ENCODE measurements around the gene TET2. TPM values are rescaled to one million over a fixed set of nuclear protein-coding genes. Genes with fewer than 3 reads are reported as not detected.

Gene TET2
- total and polyA plus RNA-seq, 4 donors, result 14.0 to 32.9 (median 23.4) TPM

GRCh38 chr4:105120626-105121025 is 26.1 kb upstream of the TET2 start:
- Histone ChIP-seq H3K9me3 (ENCODE audit: control insufficient read depth, insufficient read depth, low read length) (no peaks in the 10 kb centered on the region), H3K27me3 (ENCODE audit: control insufficient read depth, insufficient read depth, low read length) (no peaks in the 10 kb centered on the region), H3K27ac (ENCODE audit: low read depth, low read length) (no peak overlapping the region), H3K4me1 (ENCODE audit: control insufficient read depth, insufficient read depth, low read length) (no peaks in the 10 kb centered on the region), H3K36me3 (ENCODE audit: control insufficient read depth, insufficient read depth, low read length) (no peaks in the 10 kb centered on the region), H3K4me3 (ENCODE audit: low read depth, low read length) (no peak overlapping the region)
- DNase-seq (ENCODE audit: low read depth in 4 of 6, low spot score in 6 of 6), result no peak

GRCh38 chr4:105122350-105122749 is 24.3 kb upstream of the TET2 start:
- Histone ChIP-seq H3K4me3 (ENCODE audit: low read depth, low read length) (no peak overlapping the region), H3K27ac (ENCODE audit: low read depth, low read length) (no peak overlapping the region), H3K9me3 (ENCODE audit: control insufficient read depth, insufficient read depth, low read length) (no peaks in the 10 kb centered on the region), H3K4me1 (ENCODE audit: control insufficient read depth, insufficient read depth, low read length) (no peaks in the 10 kb centered on the region), H3K36me3 (ENCODE audit: control insufficient read depth, insufficient read depth, low read length) (no peaks in the 10 kb centered on the region), H3K27me3 (ENCODE audit: control insufficient read depth, insufficient read depth, low read length) (no peaks in the 10 kb centered on the region)
- no peak for DNase-seq (ENCODE audit: low read depth in 4 of 6, low spot score in 6 of 6)
- WGBS (ENCODE audit: insufficient coverage), result 89% methylated on average over 4 of the region's 4 CpGs

GRCh38 chr4:105126311-105127169 is 20.1 kb upstream of the TET2 start:
- no peaks in the 10 kb centered on the region for H3K9me3 ChIP-seq (ENCODE audit: control insufficient read depth, insufficient read depth, low read length)
- no CpG with 5 or more reads among the region's 3 CpGs for WGBS (ENCODE audit: insufficient coverage)
- no peaks in the 10 kb centered on the region for H3K27me3 ChIP-seq (ENCODE audit: control insufficient read depth, insufficient read depth, low read length)
- no peak overlapping the region for H3K4me3 ChIP-seq (ENCODE audit: low read depth, low read length)
- no peaks in the 10 kb centered on the region for H3K36me3 ChIP-seq (ENCODE audit: control insufficient read depth, insufficient read depth, low read length)
- DNase-seq (ENCODE audit: low read depth in 4 of 6, low spot score in 6 of 6), result no peak
- no peaks in the 10 kb centered on the region for H3K4me1 ChIP-seq (ENCODE audit: control insufficient read depth, insufficient read depth, low read length)
- no peak overlapping the region for H3K27ac ChIP-seq (ENCODE audit: low read depth, low read length)

DNA sequence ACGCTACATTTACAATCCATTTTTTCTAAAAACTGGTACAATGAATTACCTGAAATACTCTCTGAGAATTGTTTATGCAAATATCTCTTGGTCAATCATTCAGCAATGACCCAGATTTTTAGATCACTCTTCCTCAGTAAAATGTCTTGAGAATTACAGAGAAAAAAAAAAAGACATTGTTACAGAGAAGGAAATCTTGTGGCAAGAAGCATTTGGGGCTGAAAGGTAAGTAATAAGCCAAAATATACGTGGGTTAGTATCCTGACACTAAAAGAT is 19.6 kb upstream of the TET2 start:
- Histone ChIP-seq H3K27ac (ENCODE audit: low read depth, low read length) (no peak overlapping the region), H3K36me3 (ENCODE audit: control insufficient read depth, insufficient read depth, low read length) (no peaks in the 10 kb centered on the region), H3K9me3 (ENCODE audit: control insufficient read depth, insufficient read depth, low read length) (no peaks in the 10 kb centered on the region), H3K27me3 (ENCODE audit: control insufficient read depth, insufficient read depth, low read length) (no peaks in the 10 kb centered on the region), H3K4me1 (ENCODE audit: control insufficient read depth, insufficient read depth, low read length) (no peaks in the 10 kb centered on the region), H3K4me3 (ENCODE audit: low read depth, low read length) (no peak overlapping the region)
- WGBS (ENCODE audit: insufficient coverage), result 100% methylated on average over 1 of the region's 2 CpGs
- DNase-seq (ENCODE audit: low read depth in 4 of 6, low spot score in 6 of 6), result no peak

GRCh38 chr4:105128208-105128607 is 18.5 kb upstream of the TET2 start:
- Histone ChIP-seq H3K4me1 (ENCODE audit: control insufficient read depth, insufficient read depth, low read length) (no peaks in the 10 kb centered on the region), H3K27ac (ENCODE audit: low read depth, low read length) (no peak overlapping the region), H3K27me3 (ENCODE audit: control insufficient read depth, insufficient read depth, low read length) (no peaks in the 10 kb centered on the region), H3K36me3 (ENCODE audit: control insufficient read depth, insufficient read depth, low read length) (no peaks in the 10 kb centered on the region), H3K9me3 (ENCODE audit: control insufficient read depth, insufficient read depth, low read length) (no peaks in the 10 kb centered on the region), H3K4me3 (ENCODE audit: low read depth, low read length) (no peak overlapping the region)
- no peak for DNase-seq (ENCODE audit: low read depth in 4 of 6, low spot score in 6 of 6)
- no CpG with 5 or more reads among the region's 1 CpG for WGBS (ENCODE audit: insufficient coverage)

DNA sequence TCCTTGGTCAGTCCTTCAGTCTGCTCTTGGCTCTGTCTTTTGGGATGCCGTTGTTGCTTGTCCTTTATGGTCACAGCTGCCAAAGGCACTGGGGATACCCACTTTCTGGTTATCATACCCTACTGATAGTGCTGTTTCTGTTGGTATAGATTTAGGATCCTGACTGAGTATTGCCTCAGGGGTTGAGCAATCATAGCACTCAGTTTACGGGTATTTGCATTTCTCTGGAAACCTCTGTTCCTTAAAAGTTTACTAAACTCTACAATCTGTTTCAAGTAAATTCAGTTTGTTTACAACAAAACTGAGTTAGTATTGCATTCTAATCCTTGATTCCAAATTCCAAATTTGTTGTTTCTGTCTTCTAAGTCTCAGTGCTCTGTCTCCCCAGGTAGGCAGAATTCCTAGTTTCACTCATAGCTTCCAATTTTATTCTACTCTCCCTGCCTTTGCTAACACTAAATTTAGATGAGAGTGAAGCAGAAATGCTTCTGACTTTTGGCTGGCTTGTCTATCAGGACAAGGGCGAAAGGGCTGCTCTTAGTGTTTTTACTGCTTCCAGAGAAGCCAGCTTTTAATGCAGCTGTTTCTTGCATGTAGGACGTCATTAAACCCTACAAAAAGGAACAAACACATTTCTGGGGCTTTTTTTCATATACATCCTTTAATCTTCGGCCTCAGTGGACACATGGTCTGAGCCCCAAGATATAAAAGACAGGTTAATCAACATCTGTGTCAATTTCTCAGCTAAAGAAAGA is 17.2 kb upstream of the TET2 start:
- Histone ChIP-seq H3K27me3 (ENCODE audit: control insufficient read depth, insufficient read depth, low read length) (no peaks in the 10 kb centered on the region), H3K4me3 (ENCODE audit: low read depth, low read length) (no peak overlapping the region), H3K9me3 (ENCODE audit: control insufficient read depth, insufficient read depth, low read length) (no peaks in the 10 kb centered on the region), H3K4me1 (ENCODE audit: control insufficient read depth, insufficient read depth, low read length) (no peaks in the 10 kb centered on the region), H3K36me3 (ENCODE audit: control insufficient read depth, insufficient read depth, low read length) (no peaks in the 10 kb centered on the region), H3K27ac (ENCODE audit: low read depth, low read length) (no peak overlapping the region)
- 94% methylated on average over 3 of the region's 5 CpGs for WGBS (ENCODE audit: insufficient coverage)
- no peak for DNase-seq (ENCODE audit: low read depth in 4 of 6, low spot score in 6 of 6)

DNA sequence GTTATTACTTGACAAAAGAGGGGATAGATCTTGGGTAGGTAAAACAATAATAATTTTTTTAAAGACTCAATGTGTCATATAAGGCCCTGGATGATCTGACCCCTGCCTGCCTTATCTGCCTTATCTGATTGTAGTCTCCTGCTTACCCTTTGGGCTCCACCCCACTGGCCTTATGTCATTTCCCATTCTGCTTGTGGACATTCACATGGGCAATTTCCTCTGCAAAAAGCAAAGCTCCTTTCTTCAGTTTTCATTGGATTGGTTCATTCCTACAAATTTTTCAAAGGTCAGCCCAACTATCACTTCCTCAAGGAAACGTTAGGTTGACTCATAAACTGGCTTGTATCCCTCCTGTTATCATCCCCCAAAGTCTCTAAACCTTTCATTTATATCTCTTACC is 15.7 kb upstream of the TET2 start:
- no peaks in the 10 kb centered on the region for H3K9me3 ChIP-seq (ENCODE audit: control insufficient read depth, insufficient read depth, low read length)
- no peaks in the 10 kb centered on the region for H3K36me3 ChIP-seq (ENCODE audit: control insufficient read depth, insufficient read depth, low read length)
- H3K4me1 ChIP-seq (ENCODE audit: control insufficient read depth, insufficient read depth, low read length), result no peaks in the 10 kb centered on the region
- H3K4me3 ChIP-seq (ENCODE audit: low read depth, low read length), result no peak overlapping the region
- DNase-seq (ENCODE audit: low read depth in 4 of 6, low spot score in 6 of 6), result no peak
- no CpG with 5 or more reads among the region's 1 CpG for WGBS (ENCODE audit: insufficient coverage)
- H3K27ac ChIP-seq (ENCODE audit: low read depth, low read length), result no peak overlapping the region
- H3K27me3 ChIP-seq (ENCODE audit: control insufficient read depth, insufficient read depth, low read length), result no peaks in the 10 kb centered on the region

- Histone ChIP-seq H3K4me1 (ENCODE audit: control insufficient read depth, insufficient read depth, low read length) (no peaks in the 10 kb centered on the region), H3K4me3 (ENCODE audit: low read depth, low read length) (no peak overlapping the region), H3K9me3 (ENCODE audit: control insufficient read depth, insufficient read depth, low read length) (no peaks in the 10 kb centered on the region), H3K36me3 (ENCODE audit: control insufficient read depth, insufficient read depth, low read length) (no peaks in the 10 kb centered on the region), H3K27me3 (ENCODE audit: control insufficient read depth, insufficient read depth, low read length) (no peaks in the 10 kb centered on the region), H3K27ac (ENCODE audit: low read depth, low read length) (no peak overlapping the region)
- no peak for DNase-seq (ENCODE audit: low read depth in 4 of 6, low spot score in 6 of 6)
- no CpG with 5 or more reads among the region's 2 CpGs for WGBS (ENCODE audit: insufficient coverage)
Measured at GRCh38 chr4:105133976-105134375, 12.7 kb upstream of the TET2 start.

DNA sequence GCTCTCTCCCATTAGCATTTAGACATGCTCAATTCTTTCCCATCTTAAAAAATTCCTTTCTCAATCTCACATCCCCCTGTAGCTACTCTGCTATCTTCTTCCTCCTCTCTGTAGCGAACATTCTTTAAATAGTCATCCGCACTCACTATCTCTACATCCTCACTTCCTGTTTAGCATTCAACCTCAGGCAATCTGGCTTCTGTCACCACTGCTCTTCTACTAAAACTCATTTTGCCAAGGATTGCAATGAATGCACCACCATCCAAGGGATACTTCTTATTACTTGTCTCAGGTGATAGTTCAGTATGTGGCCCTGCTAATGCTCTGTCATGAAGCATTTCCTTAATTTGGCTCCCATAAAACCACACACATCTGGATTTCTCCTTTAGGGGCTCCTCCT is 10.9 kb upstream of the TET2 start:
- Histone ChIP-seq H3K36me3 (ENCODE audit: control insufficient read depth, insufficient read depth, low read length) (no peaks in the 10 kb centered on the region), H3K4me1 (ENCODE audit: control insufficient read depth, insufficient read depth, low read length) (no peaks in the 10 kb centered on the region), H3K9me3 (ENCODE audit: control insufficient read depth, insufficient read depth, low read length) (no peaks in the 10 kb centered on the region), H3K27ac (ENCODE audit: low read depth, low read length) (no peak overlapping the region), H3K4me3 (ENCODE audit: low read depth, low read length) (no peak overlapping the region), H3K27me3 (ENCODE audit: control insufficient read depth, insufficient read depth, low read length) (no peaks in the 10 kb centered on the region)
- no peak for DNase-seq (ENCODE audit: low read depth in 4 of 6, low spot score in 6 of 6)
- WGBS (ENCODE audit: insufficient coverage), result 86% methylated on average over 2 of the region's 2 CpGs
